GM03348 (cell line): ENCODE data around the gene TMEM14A.
"Not testable (repeated sequence)": the region's sequence is repeated elsewhere in the genome, so short reads cannot be mapped to it uniquely, and the experiment has no call there.

Experiments used
- DNase-seq: peaks from one replicate; pipeline ENCODE4 v3.0.0; 2012; ENCODE audit warnings: low spot score

TMEM14A gene, protein sequence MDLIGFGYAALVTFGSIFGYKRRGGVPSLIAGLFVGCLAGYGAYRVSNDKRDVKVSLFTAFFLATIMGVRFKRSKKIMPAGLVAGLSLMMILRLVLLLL

DNA sequence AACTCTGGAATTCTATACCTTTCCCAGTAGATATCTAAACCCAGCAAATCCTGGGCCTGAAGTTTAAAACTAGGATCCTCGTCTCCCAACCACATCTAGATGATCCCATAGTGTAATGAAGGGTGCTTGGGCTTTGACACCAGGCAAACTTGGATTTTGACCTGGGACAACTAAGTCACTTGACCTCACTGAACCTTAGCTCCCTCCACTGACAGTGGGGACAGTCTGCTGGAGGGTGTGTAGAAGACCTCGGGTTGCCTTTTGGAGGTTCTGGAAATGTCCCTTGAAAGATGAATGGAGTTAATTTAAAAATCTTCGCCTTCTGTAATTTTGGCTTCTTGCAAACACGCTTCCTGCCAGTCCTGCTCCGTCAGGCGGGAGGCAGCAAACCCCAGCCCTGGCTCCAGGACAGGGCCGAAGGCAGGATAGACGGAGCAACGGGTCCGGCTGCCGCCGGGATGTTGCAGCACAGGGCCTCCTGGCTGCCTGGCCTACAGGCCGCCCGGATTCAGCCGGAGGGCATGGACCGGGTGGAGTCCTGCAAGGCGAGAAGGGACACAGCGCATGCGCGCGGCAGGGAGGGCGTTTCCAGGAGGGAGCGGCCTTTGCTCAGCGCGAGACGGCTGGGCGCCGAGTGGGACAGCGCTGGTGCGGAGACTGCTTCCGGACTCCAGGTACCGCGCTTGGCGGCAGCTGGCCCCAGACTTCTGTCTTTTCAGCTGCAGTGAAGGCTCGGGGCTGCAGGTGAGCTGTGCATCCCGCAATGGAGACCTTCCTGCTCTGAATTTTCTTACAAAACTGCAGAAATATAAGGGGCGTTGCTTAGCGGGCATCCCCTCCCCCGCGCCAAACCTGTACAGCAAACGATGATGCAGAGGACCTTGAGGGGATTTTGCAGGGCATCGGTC lies at the start of gene TMEM14A:
Gene TMEM14A, plus strand, starts transcription at position 612 of the 908 bp plus-strand sequence. CDS start 5,990 bp downstream, outside the sequence.
- DNase-seq, result peak; percentile 98

DNA sequence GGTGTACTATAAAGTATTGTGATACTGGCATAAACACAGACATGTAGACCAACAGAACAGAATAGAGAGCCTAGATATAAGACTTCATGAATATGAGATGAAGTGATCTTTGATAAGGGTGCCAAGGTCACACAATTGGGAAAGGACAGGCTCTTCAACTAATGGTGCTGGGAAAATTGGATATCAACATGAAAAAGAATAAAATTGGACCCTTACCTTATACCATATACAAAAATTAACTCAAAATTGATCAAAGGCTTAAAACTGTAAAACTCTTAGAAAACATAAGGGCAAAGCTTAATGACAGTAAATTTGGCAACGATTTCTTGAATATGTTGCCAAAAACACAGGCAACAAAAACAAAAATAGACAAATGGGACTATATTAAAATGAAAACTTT lies 49.3 kb upstream of the TMEM14A start:
- DNase-seq, result no peak

DNA sequence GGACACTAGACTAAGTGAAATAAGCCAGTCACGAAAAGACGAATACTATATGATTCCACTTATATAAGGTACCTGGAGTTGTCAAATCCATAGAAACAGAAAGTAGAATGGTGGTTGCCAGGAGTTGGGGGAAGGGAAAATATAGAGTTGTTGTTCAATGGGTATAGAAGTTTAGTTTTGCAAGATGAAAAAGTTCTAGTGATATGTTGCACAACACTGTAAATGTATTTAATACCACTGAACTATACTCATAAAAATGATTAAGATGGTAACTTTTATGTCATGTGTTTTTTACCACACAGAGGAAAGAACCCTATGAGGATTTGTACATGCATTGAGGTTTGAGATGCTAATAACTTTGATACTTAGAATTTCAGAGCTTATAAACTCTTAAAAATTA lies 48.1 kb upstream of the TMEM14A start:
- no peak for DNase-seq

DNA sequence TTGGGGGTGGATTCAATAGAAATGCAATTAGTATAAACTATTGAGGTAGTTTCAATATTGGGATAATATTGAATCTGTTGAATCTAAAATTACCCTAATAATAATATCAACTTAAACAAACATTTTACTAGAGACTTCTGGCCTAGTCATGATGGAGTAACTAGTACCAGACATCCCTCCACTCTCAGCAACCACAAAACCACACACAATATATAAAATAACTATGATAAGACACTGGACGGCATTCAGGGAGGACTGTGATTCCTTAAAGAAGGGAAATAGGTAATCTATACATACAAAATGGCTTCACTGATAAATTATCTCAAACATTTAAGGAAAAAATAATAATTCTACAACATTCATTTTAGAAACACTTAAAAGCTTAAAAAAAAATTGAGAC lies 38.9 kb upstream of the TMEM14A start:
- no peak for DNase-seq

DNA sequence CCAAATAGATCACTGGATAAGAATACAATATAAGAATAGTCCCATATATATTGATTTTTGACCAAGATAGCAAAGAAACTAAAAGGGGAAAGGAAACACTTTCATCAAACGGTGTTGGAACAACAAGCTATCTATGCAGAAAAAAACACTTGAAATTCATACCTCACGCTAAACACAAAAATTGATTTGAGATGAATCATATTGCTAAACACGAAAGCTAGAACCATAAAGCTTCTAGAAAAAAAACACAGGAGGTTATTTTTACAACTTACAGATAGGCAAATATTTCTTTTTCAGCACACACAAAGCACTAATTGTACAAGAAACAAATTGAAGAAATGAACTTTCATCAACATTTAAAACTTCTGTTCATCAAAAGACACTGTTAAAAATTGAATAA lies 36.7 kb upstream of the TMEM14A start:
- no peak for DNase-seq

DNA sequence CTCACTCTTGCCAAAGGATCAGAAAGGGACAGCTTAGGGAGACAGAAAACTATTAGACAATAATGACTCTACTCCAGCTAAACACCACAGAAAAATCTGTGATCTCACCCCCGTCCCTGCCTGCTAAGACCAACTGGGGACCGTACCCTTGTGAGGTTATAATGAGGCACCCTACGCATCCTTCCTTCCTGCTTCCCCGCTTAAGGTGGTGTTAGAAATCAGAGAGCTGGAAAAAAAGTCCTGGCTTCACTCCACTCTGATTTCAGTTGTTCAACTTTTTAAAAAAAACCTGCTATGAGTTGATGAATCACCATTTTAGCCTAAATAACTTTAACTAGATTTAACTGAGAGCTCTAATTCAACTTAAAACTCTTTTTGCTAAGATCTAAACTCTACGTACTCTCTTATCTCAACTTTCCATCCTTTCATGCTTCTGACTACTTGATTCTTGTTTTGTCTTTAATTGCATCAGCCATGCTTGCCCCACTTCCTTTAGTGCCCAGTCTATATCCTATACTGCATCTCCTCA lies 35.8 kb upstream of the TMEM14A start:
- no peak for DNase-seq

DNA sequence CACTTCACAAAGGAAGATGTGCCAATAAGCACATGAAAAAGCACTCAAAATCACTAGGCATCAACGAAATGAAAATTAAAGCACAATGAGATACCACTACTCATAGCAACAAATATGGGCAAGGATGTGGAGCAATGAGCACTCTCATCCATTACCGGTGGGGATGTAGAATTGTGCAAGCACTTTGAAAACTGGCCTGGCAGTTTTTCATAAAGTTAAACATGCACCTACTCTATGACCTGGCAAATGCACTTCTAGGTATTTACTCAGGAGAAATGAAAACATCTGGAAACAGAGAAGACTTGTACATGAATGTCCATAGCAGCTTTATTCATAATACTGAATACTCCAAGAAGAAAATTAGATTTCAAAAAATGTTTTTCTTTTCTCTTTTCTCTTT lies 34.1 kb upstream of the TMEM14A start:
- no peak for DNase-seq

DNA sequence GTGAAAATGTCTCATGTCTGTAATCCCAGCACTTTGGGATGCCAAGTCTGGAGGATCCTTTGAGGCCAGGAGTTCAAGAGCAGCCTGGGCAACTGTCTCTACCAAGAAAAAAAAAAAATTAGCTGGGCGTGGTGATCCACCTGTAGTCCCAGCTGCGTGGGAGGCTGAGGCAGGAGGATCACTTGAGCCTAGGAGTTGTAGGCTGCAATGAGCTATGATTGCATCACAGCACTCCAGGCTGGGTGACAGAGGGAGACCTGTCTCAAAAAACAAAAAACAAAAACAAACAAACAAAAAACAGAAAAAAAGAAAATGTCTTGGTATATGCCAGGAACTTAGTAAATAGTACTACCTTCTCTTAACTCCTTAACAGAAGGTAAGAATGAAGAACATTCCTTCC lies 31.4 kb upstream of the TMEM14A start:
- DNase-seq, result no peak

DNA sequence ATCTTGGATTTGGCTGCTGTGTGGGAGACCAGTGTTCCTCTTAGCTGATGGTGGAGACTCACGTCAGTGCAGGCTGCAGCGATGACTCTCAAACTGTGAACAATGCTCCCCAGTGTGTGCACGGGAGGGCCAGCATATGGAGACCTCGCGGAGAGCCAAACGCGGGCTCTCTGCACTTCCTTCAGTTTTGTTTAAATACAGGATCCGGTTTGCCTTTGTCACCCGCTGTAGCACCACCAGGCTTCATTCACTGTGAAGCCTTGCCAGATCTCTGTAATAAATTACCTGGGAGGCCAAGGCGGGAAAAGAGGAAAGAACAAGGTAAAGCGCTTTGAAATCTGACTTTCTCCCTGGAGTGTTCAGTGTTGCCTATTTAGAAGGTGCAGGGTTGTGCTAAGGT lies 30.7 kb upstream of the TMEM14A start:
- peak; percentile 27 for DNase-seq

DNA sequence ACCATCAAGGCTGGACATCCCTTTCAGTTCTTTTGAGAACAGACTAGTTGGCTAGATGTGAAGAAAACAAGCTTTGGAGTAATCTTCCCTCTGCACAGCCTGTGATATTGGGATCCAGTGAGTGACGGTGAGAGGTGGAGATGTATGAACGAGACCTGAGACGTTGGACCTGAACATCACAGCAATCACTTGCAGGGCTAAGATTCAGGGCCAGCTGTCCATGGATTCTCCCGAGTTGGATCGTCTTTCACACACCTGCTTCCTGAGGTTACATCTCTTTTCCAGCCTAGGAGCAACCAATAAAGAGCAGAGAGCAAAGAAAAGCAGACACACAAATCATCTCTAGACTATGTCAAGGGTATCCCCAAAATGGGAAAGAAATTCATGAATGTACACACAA lies 30.0 kb upstream of the TMEM14A start:
- DNase-seq, result no peak

DNA sequence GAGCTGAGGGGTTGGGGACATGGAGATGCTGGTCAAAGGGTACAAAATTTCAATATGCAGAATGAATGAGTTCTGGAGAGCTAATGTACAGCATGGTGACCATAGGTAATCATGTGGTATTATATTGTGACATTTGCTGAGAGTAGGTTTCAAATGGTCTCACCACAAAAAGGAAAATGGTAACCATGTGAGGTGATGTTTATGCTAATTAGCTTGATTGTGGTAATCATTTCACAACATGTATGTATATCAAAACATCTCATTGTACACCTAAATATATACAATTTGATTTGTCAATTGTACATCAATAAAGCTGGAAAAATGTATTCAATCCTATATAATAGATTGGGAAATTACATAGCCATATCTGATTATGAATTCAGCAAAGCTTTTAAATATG lies 29.5 kb upstream of the TMEM14A start:
- no peak for DNase-seq

DNA sequence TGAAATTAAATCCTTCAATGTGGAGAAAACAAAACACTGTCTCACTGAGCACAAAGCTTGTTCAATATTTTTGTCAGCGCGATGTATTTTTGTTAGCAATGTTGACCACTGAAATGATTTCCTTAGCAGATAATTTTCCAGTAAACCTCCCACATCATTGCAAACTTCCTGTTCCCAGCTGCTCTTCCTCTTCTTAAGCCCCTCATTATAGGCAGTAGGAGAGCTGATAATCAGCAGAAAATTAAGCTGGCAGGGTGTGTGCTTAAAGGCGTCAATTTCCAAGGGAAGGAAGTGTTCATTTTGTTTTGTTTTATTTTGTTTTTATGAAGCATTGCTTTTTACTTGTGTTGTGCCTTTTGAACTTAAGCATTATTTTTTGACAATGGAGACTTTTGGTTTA lies 29.1 kb upstream of the TMEM14A start:
- no peak for DNase-seq

DNA sequence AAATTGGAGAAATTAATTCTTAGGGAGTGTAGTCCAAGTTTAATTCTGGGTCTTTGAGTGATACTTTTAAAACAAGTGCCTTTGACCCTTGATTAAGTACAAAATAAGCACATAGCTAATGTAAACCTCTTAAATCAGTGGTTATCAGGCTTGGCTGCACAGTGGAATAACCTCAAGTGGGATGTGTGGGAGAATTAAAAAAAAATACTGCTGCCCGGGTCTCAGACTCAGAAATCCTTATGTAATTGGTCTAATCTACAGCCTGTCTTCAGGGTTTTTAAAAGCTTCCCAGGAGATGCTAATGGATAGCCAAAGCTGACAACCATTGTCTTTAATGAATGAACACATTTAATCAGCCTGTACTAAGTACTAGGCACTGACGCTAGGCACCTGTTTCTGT lies 28.5 kb upstream of the TMEM14A start:
- DNase-seq, result no peak

DNA sequence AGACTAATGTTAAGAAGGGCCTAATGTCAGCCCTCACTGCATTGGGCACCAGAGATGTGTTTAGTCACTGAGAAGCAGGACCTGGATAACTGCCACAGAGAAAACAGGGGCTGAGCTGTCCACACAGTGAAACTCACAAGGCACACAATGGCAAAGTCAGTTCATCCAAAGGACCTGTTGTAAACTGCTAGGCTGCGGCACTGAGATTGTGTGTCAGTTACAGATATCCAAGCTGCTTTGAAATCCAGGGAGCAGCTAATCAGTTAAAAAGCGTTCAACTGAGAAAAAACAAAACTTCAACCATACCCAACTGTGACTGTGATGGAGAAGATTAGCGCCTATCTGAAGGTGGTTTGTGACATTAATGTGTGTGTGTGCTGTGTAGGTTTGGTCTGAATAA lies 27.8 kb upstream of the TMEM14A start:
- no peak for DNase-seq

DNA sequence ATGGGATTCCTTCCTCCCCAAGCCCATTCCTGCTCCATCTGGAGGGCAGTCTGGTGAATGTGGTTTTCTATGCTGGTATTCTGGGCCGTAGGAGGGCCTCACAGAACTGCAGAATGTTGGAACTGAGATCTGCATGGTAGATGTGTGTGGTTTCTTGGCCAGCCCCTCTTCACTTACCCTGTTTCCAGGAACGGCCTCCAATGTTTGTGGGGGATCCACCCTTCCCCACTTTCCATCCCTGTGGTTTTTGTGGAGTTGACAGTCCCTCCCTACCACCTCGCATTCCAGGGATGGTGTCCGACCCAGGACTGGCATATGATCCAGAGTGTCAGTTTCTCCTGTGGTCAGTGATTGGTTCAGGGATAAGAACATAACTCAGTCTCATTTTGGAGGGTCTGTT lies 26.7 kb upstream of the TMEM14A start:
- no peak for DNase-seq

DNA sequence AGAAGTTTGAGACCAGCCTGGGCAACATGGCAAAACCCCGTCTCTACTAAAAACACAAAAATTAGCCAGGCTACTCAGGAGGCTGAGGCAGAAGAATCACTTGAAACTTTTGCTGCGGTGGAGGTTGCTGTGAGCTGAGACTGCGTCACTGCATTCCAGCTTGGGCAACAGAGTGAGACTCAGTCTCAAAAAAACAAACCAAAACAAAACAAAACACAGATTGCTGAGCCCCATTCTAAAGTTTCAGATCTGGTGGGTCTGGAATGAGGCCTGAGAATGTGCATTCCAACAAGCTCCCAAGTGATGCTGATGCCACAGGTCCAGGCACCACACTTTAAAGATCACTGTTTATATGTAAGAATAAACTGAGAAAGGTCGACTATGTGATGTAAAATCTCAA lies 24.9 kb upstream of the TMEM14A start:
- no peak for DNase-seq

DNA sequence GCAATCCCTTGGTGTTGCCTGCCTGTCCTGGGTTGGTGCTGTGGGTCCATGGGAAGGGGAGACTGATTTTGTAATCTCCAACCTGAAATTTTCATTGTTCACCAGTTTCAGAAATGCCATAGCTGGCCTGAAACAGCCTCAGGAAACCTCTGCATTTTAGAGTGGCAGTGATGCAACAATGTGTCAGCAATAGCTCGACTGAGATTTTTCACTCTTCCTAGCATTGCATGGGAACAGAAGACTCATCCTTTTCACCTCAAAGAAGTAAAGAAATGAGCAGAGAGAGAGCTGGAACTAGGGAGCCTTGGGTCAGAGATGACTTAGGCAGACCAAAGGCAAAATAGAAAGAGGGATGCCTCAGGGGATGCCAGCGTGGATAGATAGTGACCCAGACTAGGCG lies 23.7 kb upstream of the TMEM14A start:
- peak; percentile 57 for DNase-seq

DNA sequence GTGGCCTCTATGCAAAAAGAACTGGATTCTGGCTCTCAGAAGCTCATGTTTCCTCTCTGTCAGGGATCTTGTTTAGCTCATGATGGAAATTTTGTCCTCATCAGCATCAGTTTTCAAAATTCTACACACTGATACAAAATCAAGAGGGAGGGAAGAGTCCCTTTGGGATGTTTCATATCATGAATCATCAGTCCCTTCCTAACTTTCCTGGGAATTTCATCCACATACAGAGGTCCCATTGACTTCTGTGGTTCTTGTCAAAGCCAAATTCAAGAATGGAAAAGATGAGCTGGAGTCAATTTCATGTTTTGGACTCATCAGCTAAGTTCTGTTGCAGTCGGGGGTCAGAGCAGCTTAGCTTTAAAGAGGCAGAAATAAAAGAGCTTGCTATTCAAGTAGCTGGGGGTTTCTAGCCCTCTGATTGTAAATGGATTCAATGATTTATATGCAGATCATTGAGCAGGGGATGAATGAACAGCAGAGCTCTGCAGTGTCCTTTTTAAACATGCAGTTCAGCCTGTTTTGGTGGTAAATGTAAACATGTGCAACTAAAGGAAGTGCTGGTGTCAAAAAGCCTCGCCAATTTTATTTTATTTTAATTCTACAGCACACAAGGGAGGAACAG lies 21.3 kb upstream of the TMEM14A start:
- no peak for DNase-seq

DNA sequence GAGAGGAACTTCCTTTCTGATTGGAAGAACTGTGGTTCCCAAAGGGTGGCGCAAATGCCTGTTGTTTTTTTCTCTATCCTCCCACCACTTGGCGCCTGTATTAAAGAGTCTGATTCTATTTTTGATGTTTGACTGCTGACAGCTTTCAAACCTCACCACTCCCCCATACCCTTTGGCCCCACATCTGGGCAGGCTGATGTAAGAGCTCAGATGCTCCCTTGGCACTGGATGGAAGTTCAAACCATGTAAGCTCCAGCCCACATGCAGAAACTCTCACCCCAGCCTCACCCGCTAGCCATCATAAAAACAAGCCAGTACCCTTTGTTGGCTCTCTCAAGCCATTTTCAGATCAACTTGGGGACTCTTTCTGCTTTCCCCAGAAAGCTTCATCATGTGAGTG lies 20.0 kb upstream of the TMEM14A start:
- peak; percentile 15 for DNase-seq

DNA sequence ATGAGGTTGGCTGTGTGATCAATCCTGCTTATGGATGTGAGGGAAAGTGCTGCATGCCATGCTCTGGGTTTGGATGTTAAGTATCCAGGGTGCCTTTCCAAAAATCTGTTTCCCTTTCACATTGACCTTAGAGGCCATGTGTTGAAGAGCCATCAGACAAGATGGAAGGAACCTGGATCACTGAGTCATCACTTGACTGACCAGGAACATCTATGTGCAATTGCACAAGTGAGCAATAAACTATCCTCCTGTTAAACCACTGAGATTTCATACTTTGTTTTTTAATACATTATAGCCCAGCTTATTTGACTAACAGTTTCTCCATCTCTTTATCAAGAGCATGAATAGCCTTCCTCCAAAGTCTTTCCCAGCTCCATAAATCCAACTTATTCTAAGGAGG lies 17.8 kb upstream of the TMEM14A start:
- no peak for DNase-seq

DNA sequence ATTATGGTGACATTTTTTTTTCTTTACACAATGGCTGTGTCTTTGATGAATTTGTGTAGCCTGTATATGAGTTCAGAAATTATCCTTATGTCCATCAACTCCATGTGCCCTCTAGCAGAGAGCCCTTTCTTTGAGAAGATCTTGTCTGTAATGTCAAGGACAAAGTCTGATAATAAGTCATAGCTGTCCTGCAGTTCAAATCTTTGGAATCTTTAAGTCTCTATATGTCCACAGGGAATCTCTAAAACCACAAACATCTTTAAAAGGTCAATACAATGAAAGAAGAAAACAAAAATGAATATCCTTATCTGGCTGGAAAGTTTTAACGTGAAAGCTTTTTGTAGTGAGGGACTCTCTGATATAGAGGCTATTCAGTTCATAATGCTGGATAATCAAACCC lies 16.9 kb upstream of the TMEM14A start:
- no peak for DNase-seq

DNA sequence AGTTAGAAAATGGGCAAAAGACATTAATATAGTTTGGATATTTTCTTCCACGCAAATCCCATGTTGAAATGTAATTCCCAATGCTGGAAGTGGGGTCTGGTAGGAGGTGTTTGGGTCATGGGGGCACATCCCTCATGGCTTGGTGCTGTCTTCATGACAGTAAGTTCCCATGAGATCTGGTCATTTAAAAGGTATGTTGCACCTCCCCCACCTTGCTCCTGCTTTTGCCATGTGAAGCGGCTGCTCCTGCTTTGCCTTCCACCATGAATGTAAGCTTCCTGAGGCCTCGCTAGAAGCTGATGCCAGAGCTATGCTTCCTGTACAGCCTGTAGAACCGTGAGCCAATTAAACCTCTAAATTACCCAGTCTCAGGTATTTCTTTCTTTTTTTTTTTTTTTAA lies 16.3 kb upstream of the TMEM14A start:
- DNase-seq, result no peak

DNA sequence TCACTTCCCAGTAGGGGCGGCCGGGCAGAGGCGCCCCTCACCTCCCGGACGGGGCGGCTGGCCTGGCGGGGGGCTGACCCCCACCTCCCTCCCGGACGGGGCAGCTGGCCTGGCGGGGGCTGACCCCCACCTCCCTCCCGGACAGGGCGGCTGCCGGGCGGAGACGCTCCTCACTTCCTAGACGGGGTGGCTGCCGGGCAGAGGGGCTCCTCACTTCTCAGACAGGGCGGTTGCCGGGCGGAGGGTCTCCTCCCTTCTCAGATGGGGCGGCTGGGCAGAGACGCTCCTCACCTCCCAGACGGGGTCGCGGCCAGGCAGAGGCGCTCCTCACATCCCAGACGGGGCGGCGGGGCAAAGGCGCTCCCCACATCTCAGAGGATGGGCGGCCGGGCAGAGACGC lies 15.0 kb upstream of the TMEM14A start:
- DNase-seq, result not testable (repeated sequence)
